Neural cell (in vitro differentiated cells): ENCODE measurements around the gene MAD1L1.

Experiments
- CTCF ChIP-seq: fragments of 450-650 bp; IDR thresholded peaks from 2 replicates; pipeline ENCODE4 v1.5.1; 2014; ENCODE audit warnings: antibody characterized with exemption, mild to moderate bottlenecking, moderate library complexity; ENCODE audit not compliant: poor library complexity, severe bottlenecking
- EZH2 ChIP-seq: fragments of 200-600, 300-800 bp; shearing (Covaris generic), sonication (generic); IDR thresholded peaks from 2 replicates; pipeline ENCODE4 v1.6.1; 2014; ENCODE audit warnings: antibody characterized with exemption, low read length, borderline replicate concordance, mild to moderate bottlenecking; ENCODE audit not compliant: insufficient read depth, poor library complexity, severe bottlenecking

GRCh38 chr7:2006921-2007381 is 225.8 kb downstream of the MAD1L1 start:
- no peak for TF ChIP-seq CTCF
- no peak for TF ChIP-seq EZH2
